AG10803 (cell line): ENCODE measurements around the gene SLC23A3.
A peak's percentile ranks its signal among the peaks of the same experiment; 100 is the strongest.

Experiments used
- DNase-seq: peaks from one replicate; pipeline ENCODE4 v3.0.0; 2010; ENCODE audit warnings: low read depth
- H3K4me3 ChIP-seq: 2 replicates; pipeline ENCODE4 v1.5.1; 2011; ENCODE audit warnings: mild to moderate bottlenecking, low read length, control low read depth
- CTCF ChIP-seq: conservative IDR thresholded peaks from 2 replicates; pipeline ENCODE4 v1.5.1; 2011; ENCODE audit warnings: mild to moderate bottlenecking, low read length, control low read depth, inconsistent platforms

SLC23A3 gene

GRCh38 chr2:219176818-219177551 is 7.2 kb upstream of the SLC23A3 start, which contains the start of gene CNPPD1:
Gene CNPPD1 (minus strand): TSS chr2:219176925. CDS start chr2:219176828, 97 bp downstream.
- peak; percentile 83 for DNase-seq
- peak within 1 kb of the TSS; percentile 93 for H3K4me3 ChIP-seq
- TF ChIP-seq CTCF: no peak

- peak overlapping the region; percentile 93 for H3K4me3 ChIP-seq
- peak; percentile 41 for DNase-seq
- TF ChIP-seq CTCF: peak; percentile 17; the same call in 1 of the 2 replicates
These were observed 6.3 kb upstream of the SLC23A3 start for GRCh38 chr2:219175928-219176817.

DNA sequence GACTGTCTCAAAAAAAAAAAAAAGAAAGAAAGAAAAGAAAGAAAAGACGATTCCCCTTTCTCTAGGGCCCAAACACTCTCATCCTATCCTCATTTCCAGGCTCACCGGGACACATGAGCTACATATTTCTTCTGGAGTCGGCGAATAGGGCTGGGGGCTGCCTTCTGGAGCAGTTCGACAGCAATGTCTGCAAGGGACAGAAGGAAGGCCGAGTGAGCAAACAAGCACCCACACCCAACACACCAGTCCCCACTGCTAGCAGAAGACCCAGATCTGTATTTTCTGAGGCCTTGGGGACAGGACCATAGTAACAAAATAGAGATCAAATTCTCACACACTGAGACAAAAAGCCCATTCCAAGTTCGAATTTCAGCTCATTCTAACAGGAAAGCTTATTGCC is 5.7 kb upstream of the SLC23A3 start:
- peak overlapping the region; percentile 93 for H3K4me3 ChIP-seq
- no peak for DNase-seq
- no peak for TF ChIP-seq CTCF

GRCh38 chr2:219174801-219175200 is 5.0 kb upstream of the SLC23A3 start:
- no peak for TF ChIP-seq CTCF
- no peak overlapping the region for H3K4me3 ChIP-seq
- no peak for DNase-seq

- no peak for DNase-seq
- no peak for TF ChIP-seq CTCF
- no peak overlapping the region for H3K4me3 ChIP-seq
These were observed 4.3 kb upstream of the SLC23A3 start for GRCh38 chr2:219174146-219174545.

GRCh38 chr2:219173176-219173575 is 3.3 kb upstream of the SLC23A3 start:
- TF ChIP-seq CTCF: no peak
- no peak overlapping the region for H3K4me3 ChIP-seq
- no peak for DNase-seq
